DMS153 treated with DMSO at 0.1 percent for 48 hours (cell line): Measurements from ENCODE around the gene PTPRD.

ENCODE experiments used
- DNase-seq: peaks from one replicate; lab custom pipeline; 2025; ENCODE audit not compliant: unreplicated experiment; lab: John Stamatoyannopoulos, UW

PTPRD gene

GRCh38 chr9:9645006-9645405, 967.8 kb downstream of the PTPRD start:
- DNase-seq, result no peak

DNA sequence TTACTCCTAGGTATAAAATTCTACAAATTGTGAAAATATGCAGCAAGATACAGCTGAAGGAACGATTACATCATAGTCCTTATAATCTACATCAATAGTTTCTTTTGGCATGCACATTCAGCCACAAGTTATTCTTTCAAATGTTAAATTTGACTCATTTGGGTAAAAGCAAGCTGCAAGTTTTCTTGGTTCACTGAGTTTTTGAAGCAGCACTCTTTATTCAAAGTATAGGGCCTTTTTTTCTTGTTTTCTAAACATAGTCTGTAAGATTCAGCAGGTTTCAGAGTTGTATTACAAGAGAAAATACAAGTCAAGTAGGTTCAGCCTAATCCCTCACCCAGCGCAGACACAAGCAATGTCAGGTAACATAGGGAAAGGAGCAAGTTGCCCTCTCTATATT, 981.5 kb downstream of the PTPRD start:
- DNase-seq, result no peak

- no peak for DNase-seq
Measured at GRCh38 chr9:9625248-9625647, 987.6 kb downstream of the PTPRD start.

- no peak for DNase-seq
Measured at GRCh38 chr9:9623506-9623905, 989.3 kb downstream of the PTPRD start.

DNA sequence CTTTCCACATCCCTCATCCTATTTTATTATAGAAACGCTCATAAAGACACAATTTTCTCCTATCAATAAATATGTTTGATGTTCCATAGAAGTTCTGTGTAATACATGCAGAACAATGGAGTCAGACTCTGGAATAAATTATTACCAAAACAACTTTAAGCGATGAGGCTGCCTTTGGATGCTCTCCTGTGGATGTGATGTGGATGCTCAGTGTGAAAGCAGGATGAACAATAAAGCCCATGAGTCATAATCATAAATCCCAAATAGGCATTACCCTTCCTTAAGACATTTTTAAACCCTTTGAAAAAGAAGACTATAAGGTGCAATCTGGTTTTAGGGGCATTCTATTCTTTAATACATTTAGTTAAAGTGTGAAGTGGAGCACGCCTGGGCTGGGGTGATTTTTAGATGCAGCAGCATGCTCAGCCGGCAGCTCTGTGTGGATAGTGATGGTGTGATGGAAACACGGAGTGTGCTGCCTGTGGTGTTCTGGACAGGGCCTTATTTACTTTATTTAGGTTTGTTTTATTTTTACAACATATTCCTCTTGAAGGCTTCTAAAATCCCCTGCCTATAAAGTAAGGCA, 991.4 kb downstream of the PTPRD start:
- DNase-seq, result no peak

DNA sequence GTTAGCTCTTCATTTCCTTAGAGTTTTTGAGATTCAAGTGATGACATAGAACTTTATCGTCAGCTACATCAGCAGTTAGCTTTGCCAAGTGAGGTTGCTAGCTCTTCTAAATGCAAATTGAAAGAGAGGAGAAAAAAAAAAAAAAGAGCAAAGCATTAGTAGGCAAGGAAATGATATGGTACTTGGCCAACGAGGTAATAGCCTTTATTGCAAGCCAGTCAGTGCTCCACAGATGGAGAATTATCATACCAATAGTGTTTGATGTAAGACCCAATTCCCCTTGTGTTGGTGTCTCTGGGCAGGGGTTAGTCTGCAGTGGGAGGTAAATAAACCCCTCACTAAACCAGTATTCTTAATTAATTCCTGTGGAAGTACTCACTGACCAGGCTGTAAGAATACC, 992.1 kb downstream of the PTPRD start:
- DNase-seq, result no peak

- peak; percentile 21 for DNase-seq
Measured at GRCh38 chr9:9615086-9615485, 997.7 kb downstream of the PTPRD start.

- no peak for DNase-seq
Measured at GRCh38 chr9:9614607-9615006, 998.2 kb downstream of the PTPRD start.

GRCh38 chr9:9612755-9613154, 1000.0 kb downstream of the PTPRD start:
- no peak for DNase-seq

DNA sequence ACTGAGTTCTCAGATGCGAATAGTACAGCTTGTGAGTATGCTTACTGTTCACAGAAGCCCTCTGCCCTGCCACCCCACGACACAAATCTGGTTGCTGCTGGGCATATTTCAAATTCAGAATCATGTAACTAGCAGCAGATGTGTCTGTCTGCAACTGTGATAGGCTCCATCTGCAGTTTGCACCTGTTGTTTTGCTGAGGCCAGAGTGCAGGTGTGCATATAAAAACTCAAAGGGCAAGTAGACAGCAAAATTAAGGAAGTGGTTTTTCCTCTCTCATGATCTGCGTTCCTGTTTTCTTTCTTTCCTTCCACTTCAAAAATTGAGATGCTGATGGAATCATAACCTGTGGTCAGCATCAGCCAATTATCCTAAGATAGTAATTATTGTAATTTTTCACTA, 1000.5 kb downstream of the PTPRD start:
- DNase-seq, result peak; percentile 54

- DNase-seq, result no peak
Measured at GRCh38 chr9:9605681-9606080, 1007.1 kb downstream of the PTPRD start.

GRCh38 chr9:9603345-9603744, 1009.5 kb downstream of the PTPRD start:
- no peak for DNase-seq

DNA sequence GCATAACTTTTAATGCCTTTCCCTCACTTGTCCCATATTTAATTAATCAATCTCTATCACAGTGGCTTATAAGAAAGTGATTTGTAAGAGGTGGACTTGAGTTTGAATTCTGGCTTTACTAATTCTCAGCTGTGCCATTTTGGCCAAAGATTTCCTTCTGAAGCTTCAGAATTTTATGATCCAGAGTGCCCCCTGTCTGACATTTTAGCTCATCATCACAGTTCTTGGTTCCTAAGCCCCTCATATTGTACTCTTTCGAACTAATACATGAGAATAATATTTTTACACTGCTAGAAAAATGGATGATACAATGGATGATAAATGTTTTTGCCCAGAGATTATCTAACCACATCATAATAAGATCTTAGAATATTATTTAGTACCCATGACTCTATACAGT, 1014.1 kb downstream of the PTPRD start:
- DNase-seq, result no peak

DNA sequence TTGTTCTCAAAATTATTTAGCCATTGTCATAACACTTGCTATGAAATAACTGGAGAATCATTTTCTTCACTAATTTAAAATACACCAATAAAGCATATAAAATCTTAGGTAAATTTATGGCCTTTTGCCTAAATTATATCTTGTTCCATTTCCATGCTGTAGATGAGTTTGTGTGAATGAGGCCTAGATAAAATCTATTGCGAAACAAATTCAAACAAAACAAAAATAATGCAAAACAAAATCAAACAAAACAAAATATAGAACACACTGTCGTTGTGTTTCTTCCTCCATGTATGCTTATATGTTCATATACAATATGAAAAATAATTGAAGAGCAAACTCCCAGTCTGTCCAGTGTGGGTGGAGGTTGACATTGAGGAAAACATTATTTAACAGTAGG, 1020.7 kb downstream of the PTPRD start:
- no peak for DNase-seq

DNA sequence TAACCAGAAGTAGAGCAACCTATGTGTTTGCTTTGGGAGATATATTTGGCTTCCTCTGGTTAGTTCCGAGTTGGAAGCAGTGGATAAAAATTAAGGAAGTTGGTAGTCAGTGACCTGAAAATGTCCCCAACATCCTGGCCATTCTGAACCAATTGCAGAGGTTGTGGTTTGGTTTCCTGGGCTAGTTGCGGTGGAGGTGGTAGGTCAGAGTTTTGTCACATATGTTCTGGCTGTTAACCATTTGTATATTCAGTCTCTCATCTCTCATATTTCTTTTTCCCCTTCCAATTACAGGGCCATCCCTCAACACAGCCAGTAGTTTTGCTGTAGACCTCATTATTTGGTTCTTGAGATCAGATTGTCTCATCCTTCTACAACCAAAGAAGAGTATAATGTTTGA, 1026.9 kb downstream of the PTPRD start:
- DNase-seq, result no peak

GRCh38 chr9:9574080-9574479, 1038.7 kb downstream of the PTPRD start:
- no peak for DNase-seq

DNA sequence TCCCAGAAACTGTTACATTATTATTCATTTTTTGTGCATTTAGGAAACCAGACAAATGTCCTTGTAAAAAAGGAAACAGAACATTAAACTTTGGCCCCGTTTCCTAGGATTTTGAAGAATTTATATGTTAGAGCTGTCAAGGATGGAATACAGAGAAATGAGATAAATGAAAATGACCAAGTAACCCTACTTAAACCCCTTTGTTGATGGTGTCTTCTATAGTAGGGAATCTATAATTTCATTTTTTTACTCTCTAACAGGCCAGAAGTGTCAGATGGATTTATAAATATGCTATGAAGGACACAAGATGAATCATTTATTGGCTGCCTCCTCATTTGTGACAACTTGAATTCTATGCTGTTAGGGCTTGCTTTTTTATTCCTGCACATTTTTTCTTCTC, 1047.1 kb downstream of the PTPRD start:
- no peak for DNase-seq

DNA sequence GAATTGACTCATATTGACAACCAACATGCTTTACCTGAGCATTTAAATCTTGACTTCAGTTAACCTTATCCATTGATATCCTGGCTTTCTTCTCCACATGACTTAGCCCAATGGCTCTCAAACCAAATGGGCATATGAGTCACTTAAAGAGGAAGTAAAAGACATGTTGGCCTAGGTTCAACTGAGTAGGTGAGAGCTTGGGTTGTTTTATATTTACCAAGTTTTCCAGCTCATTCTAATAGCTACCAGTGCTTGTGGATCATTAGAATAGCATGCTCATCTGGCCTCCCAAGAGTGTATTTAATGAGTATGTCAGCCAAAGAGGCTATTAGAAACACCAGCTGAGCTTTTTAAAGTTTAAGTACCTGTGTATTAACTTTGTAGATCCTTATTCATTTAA, 1049.0 kb downstream of the PTPRD start:
- DNase-seq, result no peak

GRCh38 chr9:9560382-9561035, 1052.3 kb downstream of the PTPRD start:
- no peak for DNase-seq

- no peak for DNase-seq
Measured at GRCh38 chr9:9558907-9559306, 1053.9 kb downstream of the PTPRD start.

DNA sequence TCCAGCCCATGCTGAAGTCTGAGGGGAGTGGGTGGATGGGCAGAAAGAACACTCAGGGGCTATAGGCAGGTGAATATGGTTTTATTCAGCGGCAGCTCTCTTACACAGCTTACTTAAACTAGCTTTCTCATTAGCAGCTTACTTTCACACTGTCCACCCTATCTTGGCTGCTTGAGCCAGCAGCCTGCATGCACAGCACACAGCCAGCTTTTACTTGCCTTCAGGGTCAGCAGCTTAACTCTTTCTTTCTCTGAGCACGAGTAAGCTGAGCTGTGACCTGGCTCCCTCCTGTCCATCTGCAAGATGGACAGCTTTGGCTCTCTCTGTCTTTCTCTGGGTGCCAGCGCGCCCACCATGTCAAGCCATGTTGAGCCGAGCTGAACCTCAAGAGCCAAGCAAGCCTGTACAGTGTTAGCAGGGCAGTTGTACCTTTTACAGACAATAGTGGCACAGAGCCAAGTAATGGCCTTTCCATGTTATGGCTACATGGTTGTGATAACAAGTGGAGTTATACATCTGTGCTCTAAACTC, 1054.9 kb downstream of the PTPRD start:
- no peak for DNase-seq

DNA sequence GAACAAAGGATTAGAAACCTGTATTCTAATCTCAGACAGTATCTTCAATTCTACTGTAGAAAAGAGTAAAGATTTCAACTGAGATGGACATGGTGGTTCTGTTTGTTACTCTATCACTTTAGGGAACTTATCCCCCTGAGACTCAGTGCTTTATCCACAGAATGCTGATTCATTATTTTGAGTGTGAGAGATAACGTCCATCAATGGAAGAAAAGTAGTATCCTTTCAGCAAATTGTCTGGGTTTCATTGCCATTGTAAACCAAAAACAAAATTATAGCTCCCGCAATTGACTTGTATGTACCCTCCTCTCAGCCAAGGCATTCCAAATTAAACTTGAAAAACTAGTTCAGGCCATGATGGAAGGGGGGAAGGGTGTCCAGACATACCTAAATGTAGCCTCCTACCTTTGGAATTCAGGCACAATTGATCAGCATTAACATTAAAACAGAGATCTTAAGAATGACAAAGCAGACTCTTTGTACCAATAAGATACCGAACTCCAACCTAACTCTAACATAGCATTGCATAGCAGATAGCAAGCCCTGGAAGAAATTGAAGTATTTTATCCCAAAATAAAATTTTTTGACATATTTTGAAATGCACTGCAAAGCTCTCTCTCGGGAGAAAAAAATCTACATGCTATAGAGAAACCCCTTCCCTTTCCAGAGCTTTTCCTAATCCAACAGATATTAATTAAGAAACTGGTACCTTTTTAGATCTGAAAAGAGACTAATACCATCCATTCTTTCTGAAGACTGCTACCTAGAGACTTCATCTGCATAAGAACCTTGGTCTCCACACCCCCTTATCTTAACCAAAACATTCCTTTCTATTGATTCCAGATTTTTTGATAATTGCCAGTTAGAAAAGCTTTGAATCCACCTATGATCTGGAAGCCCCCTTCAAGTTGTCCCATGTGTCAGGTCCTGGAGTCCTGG, 1055.7 kb downstream of the PTPRD start:
- DNase-seq, result no peak
